SK-N-SH (cell line): ENCODE data around the gene STAP2. TPM values are rescaled to one million over a fixed set of nuclear protein-coding genes. Genes with fewer than 3 reads are reported as not detected.

Experiments used
- CTCF ChIA-PET: fragments of 300-600, 350-600 bp; formaldehyde crosslinking; extraction: SDS; loops from one replicate; lab custom pipeline; 2021; lab: Yijun Ruan, JAX
- POLR2A ChIA-PET: fragments of 350-600 bp; sonication (Branson Sonifier 250); formaldehyde crosslinking; extraction: SDS; loops from one replicate; lab custom pipeline; 2020; ENCODE audit warnings: antibody characterized with exemption, inconsistent platforms; lab: Yijun Ruan, JAX
- DNase-seq: peaks from one replicate; pipeline ENCODE4 v3.0.0; 2012
- H2AFZ ChIP-seq: fragments of 200-600 bp; sonication (generic); 2 replicates; pipeline ENCODE4 v1.8.1; 2016; ENCODE audit warnings: antibody characterized with exemption, mild to moderate bottlenecking, low read depth
- H3F3A ChIP-seq: fragments of 200-600 bp; sonication (generic); replicated peaks from 2 replicates; pipeline ENCODE3; 2016; ENCODE audit warnings: antibody characterized with exemption, mild to moderate bottlenecking; ENCODE audit not compliant: insufficient read depth
- H3K27ac ChIP-seq, 2 experiments: fragments of 200-500 bp in 1 of 2; fragments of 200-600 bp in 1 of 2; sonication (Bioruptor generic) in 1 of 2; sonication (generic), shearing (Covaris generic) in 1 of 2; 2 replicates each; pipeline versions ENCODE4 v1.5.1 to v1.6.1; 2014 to 2016; ENCODE audit warnings: low read depth in 2 of 2, inconsistent platforms in 1 of 2, low read length in 1 of 2, mild to moderate bottlenecking in 1 of 2, mixed read lengths in 1 of 2
- H3K27me3 ChIP-seq: fragments of 200-600 bp; sonication (generic), shearing (Covaris generic); 2 replicates; pipeline ENCODE4 v1.6.1; 2016; ENCODE audit warnings: mixed run types; ENCODE audit not compliant: insufficient read depth
- H3K36me3 ChIP-seq, 2 experiments: fragments of 200-500 bp in 1 of 2; fragments of 200-600 bp in 1 of 2; sonication (Bioruptor generic) in 1 of 2; sonication (generic) in 1 of 2; replicated peaks in 1 of 2; 2 replicates each; pipeline versions ENCODE3 to v1.5.1; 2014 to 2016; ENCODE audit warnings: low read length in 1 of 2, mild to moderate bottlenecking in 1 of 2; ENCODE audit not compliant: insufficient read depth in 2 of 2, control insufficient read depth in 1 of 2
- H3K4me1 ChIP-seq, 2 experiments: fragments of 200-500 bp in 1 of 2; fragments of 200-600 bp in 1 of 2; sonication (Bioruptor generic) in 1 of 2; sonication (generic), shearing (Covaris generic) in 1 of 2; 2 replicates each; pipeline versions ENCODE4 v1.5.1 to v1.6.1; 2014 to 2016; ENCODE audit warnings: low read depth in 1 of 2, low read length in 1 of 2, mixed run types in 1 of 2; ENCODE audit not compliant: insufficient read depth in 2 of 2, control insufficient read depth in 1 of 2
- H3K4me2 ChIP-seq: fragments of 200-600 bp; sonication (generic), shearing (Covaris generic); 2 replicates; pipeline ENCODE4 v1.6.1; 2017; ENCODE audit warnings: mixed run types
- H3K4me3 ChIP-seq, 2 experiments: fragments of 200-500 bp in 1 of 2; fragments of 200-600 bp in 1 of 2; sonication (Bioruptor generic) in 1 of 2; sonication (generic), shearing (Covaris generic) in 1 of 2; 2 replicates each; pipeline versions ENCODE4 v1.5.1 to v1.8.1; 2014 to 2016; ENCODE audit warnings: low read depth in 2 of 2, inconsistent platforms in 1 of 2, low read length in 1 of 2, mild to moderate bottlenecking in 1 of 2, mixed read lengths in 1 of 2, moderate library complexity in 1 of 2
- H3K79me2 ChIP-seq: fragments of 200-600 bp; sonication (generic); 2 replicates; pipeline ENCODE4 v1.8.1; 2017; ENCODE audit warnings: mild to moderate bottlenecking; ENCODE audit not compliant: insufficient read depth
- H3K9ac ChIP-seq: fragments of 200-600 bp; sonication (generic); 2 replicates; pipeline ENCODE4 v1.6.1; 2017; ENCODE audit warnings: mixed run types
- H3K9me2 ChIP-seq: fragments of 200-600 bp; sonication (generic); 2 replicates; pipeline ENCODE4 v1.6.1; 2017; ENCODE audit warnings: mixed run types
- H3K9me3 ChIP-seq: fragments of 200-600 bp; sonication (generic); 2 replicates; pipeline ENCODE4 v1.6.1; 2017; ENCODE audit warnings: mixed run types, mild to moderate bottlenecking, moderate library complexity
- H4K20me1 ChIP-seq: fragments of 200-600 bp; sonication (generic); 2 replicates; pipeline ENCODE4 v1.6.1; 2017; ENCODE audit warnings: mild to moderate bottlenecking, mixed run types; ENCODE audit not compliant: insufficient read depth
- CTCF ChIP-seq: fragments of 200-600 bp; sonication (generic); IDR thresholded peaks from 2 replicates; pipeline ENCODE4 v1.6.1; 2017; ENCODE audit warnings: antibody characterized with exemption, mild to moderate bottlenecking, moderate library complexity
- ELF1 ChIP-seq: IDR thresholded peaks from 2 replicates; pipeline ENCODE4 v1.4.0; 2012
- FOSL2 ChIP-seq: IDR thresholded peaks from 2 replicates; pipeline ENCODE4 v1.4.0; 2012; ENCODE audit warnings: low read depth, mild to moderate bottlenecking, moderate library complexity, borderline replicate concordance
- FOXM1 ChIP-seq: IDR thresholded peaks from 2 replicates; pipeline ENCODE4 v1.4.0; 2012; ENCODE audit warnings: low read depth, mild to moderate bottlenecking
- GATA2 ChIP-seq: sonication (generic); formaldehyde crosslinking; IDR thresholded peaks from 2 replicates; pipeline ENCODE4 v1.5.0; 2020; ENCODE audit warnings: mild to moderate bottlenecking, missing genetic modification reagents
- JUND ChIP-seq: IDR thresholded peaks from 2 replicates; pipeline ENCODE4 v1.4.0; 2012
- RCOR1 ChIP-seq: fragments of 150-350 bp; IDR thresholded peaks from 2 replicates; pipeline ENCODE4 v1.6.1; 2017; ENCODE audit warnings: antibody characterized with exemption, low read length
- REST ChIP-seq: IDR thresholded peaks from 2 replicates; pipeline ENCODE4 v1.6.1; 2012; ENCODE audit warnings: mild to moderate bottlenecking, low read depth, low read length, moderate library complexity
- TCF12 ChIP-seq: IDR thresholded peaks from 2 replicates; pipeline ENCODE4 v1.4.0; 2012
- USF1 ChIP-seq: IDR thresholded peaks from 2 replicates; pipeline ENCODE4 v1.4.0; 2012; ENCODE audit warnings: low read depth, borderline replicate concordance
- USF2 ChIP-seq: fragments of 150-350 bp; IDR thresholded peaks from 2 replicates; pipeline ENCODE4 v1.6.1; 2017; ENCODE audit warnings: antibody characterized with exemption, low read length, low read depth, borderline replicate concordance
- YY1 ChIP-seq: IDR thresholded peaks from 2 replicates; pipeline ENCODE4 v1.4.0; 2012; ENCODE audit warnings: low read depth, mild to moderate bottlenecking
- WGBS: methylation state at CpG from one replicate; pipeline ENCODE4 v1.1.6; 2017; ENCODE audit warnings: low lambda C conversion rate; 5-methylcytosine and 5-hydroxymethylcytosine counted together
- polyA plus RNA-seq, 3 experiments: library from polyadenylated mRNA; depleted of rRNA; stranded (reverse); fragments of >200 nt; gene quantifications; 2 replicates each; pipeline ENCODE4 v1.2.3, GENCODE V29; 2012

The STAP2 gene
- polyA plus RNA-seq, 1 of the 3 experiments (the other 2 are of a cell fraction) = 7.6 TPM

- Histone ChIP-seq H3K27ac (peak overlapping the region in 1 of 2 experiments; percentile 22; a peak in 1 of 4 replicates), H3K27me3 (no peaks in the 10 kb centered on the region), H3K4me2 (no peak overlapping the region), H3K9me3 (no peaks in the 10 kb centered on the region), H3K4me3 (no peak overlapping the region)
- no peak for DNase-seq
- POLR2A ChIA-PET = no interaction called here
- TF ChIP-seq ELF1 (no peak), TCF12 (no peak), RCOR1 (no peak), CTCF (no peak), YY1 (no peak), REST (no peak), FOSL2 (no peak), USF1 (no peak), JUND (no peak), GATA2 (CRISPR knock-in tag) (no peak), FOXM1 (no peak), USF2 (no peak)
- TF ChIP-seq, all 33 proteins: peak for 0
- Histone ChIP-seq H3K36me3 (peaks cover 0 to 15% of the 10 kb centered on the region in 2 experiments), H3K9me2 (no peaks in the 10 kb centered on the region), H3K9ac (no peak overlapping the region), H3F3A (peaks cover 3% of the 10 kb centered on the region), H2AFZ (no peak overlapping the region), H4K20me1 (peaks cover 11% of the 10 kb centered on the region; the same call in 1 of the 2 replicates), H3K79me2 (peaks cover 71% of the 10 kb centered on the region), H3K4me1 (peaks cover 9 to 45% of the 10 kb centered on the region in 2 experiments; a peak in 3 of 4 replicates)
- CTCF ChIA-PET = interaction anchor here (0.8 to 1.8 kb wide), 4 partner anchors 12 to 23 kb away, joined by 3 to 10 read pairs (median 4); no protein-coding TSS in a partner anchor
- WGBS = 93% methylated on average over 16 of the region's 25 CpGs
Observed at GRCh38 chr19:4369109-4369887, 30.7 kb upstream of the STAP2 start.
